Transverse colon (tissue), 4 donors: ENCODE data around the gene GSDMA. TPM values are rescaled to one million over a fixed set of nuclear protein-coding genes. Genes with fewer than 3 reads are reported as not detected.

Experiments
- DNase-seq: peaks from one replicate; pipeline ENCODE4 v3.0.0-alpha.2; 2019
- H3K27ac ChIP-seq, 4 donors: fragments of 200-600 bp; sonication (generic); 2 replicates each; pipeline ENCODE4 v1.5.1; 2016 to 2018; ENCODE audit warnings: inconsistent platforms in 4 of 4
- H3K27me3 ChIP-seq: fragments of 200-600 bp; sonication (generic); 2 replicates; pipeline ENCODE4 v1.5.1; 2017; ENCODE audit warnings: inconsistent platforms
- H3K36me3 ChIP-seq, 4 donors: fragments of 200-600 bp; sonication (generic); 2 replicates each; pipeline ENCODE4 v1.5.1; 2017 to 2019; ENCODE audit warnings: inconsistent platforms in 4 of 4
- H3K4me1 ChIP-seq, 4 donors: fragments of 200-600 bp; sonication (generic); 2 replicates each; pipeline ENCODE4 v1.5.1; 2017 to 2020; ENCODE audit warnings: inconsistent platforms in 4 of 4
- H3K4me3 ChIP-seq, 4 donors: fragments of 200-600 bp; sonication (generic); 1 replicate in 1 of 4; 2 replicates in 3 of 4; pipeline versions ENCODE4 v1.5.1 to v1.6.1; 2017 to 2019; ENCODE audit warnings: inconsistent platforms in 4 of 4
- H3K9me3 ChIP-seq, 2 donors: fragments of 200-600 bp; sonication (generic); 2 replicates each; pipeline ENCODE4 v1.5.1; 2017 to 2019; ENCODE audit warnings: inconsistent platforms in 2 of 2
- EP300 ChIP-seq: sonication (generic); formaldehyde crosslinking; IDR thresholded peaks from one replicate; pipeline ENCODE4 v1.6.1; 2017; ENCODE audit warnings: antibody characterized with exemption, low read depth
- POLR2A ChIP-seq: fragments of 450-650 bp; IDR thresholded peaks from one replicate; pipeline ENCODE4 v1.6.1; 2016; ENCODE audit warnings: antibody characterized with exemption, mild to moderate bottlenecking, moderate library complexity
- POLR2AphosphoS5 ChIP-seq, 3 donors: sonication (generic); formaldehyde crosslinking; IDR thresholded peaks; one replicate each; pipeline ENCODE4 v1.6.1; 2016; ENCODE audit warnings: antibody characterized with exemption in 3 of 3
- WGBS, 2 donors: methylation state at CpG; one replicate each; pipeline ENCODE4 v1.1.5; 2018; ENCODE audit warnings: low coverage in 1 of 2; 5-methylcytosine and 5-hydroxymethylcytosine counted together
- in situ Hi-C, 4 donors: fragments of 200-750 bp; cut with MboI; loops; one replicate each; pipeline versions ENCODE4 v1.15.0 to v1.15.1; 2017; ENCODE audit warnings: low sequenced_read_pairs in 3 of 4, low pct_ligation_motif_present in 1 of 4, low pct_unique_long_range_greater_than_20kb in 1 of 4
- intact Hi-C: fragments of 100-400 bp; cut with DNase I; formaldehyde crosslinking; loops from one replicate; pipeline ENCODE4 v1.15.1; 2023; ENCODE audit warnings: low total_unique reads
- total RNA-seq, 4 donors: library from RNA; depleted of rRNA; stranded (reverse); fragments of >200 nt; gene quantifications; one replicate each; pipeline ENCODE4 v1.1.0, GENCODE V29; 2016
- TF ChIP-seq, protein P1 (sequence below), 5 experiments: fragments of 200-600 bp in 3 of 5; fragments of 450-650 bp in 2 of 5; sonication (generic) in 3 of 5; IDR thresholded peaks; 1 replicate in 2 of 5; 2 replicates in 3 of 5; pipeline ENCODE4 v1.5.1; 2016 to 2017; ENCODE audit warnings: antibody characterized with exemption in 5 of 5, inconsistent platforms in 3 of 5, mild to moderate bottlenecking in 2 of 5, moderate library complexity in 1 of 5

GSDMA gene
- total RNA-seq, 4 donors from 2014 or later: 3.7 TPM; not detected in 3

GRCh38 chr17:39949028-39949427, 13.8 kb upstream of the GSDMA start:
- Histone ChIP-seq H3K9me3 (no peaks in the 10 kb centered on the region), H3K36me3 (no peaks in the 10 kb centered on the region), H3K27ac (no peak overlapping the region), H3K4me1 (peaks cover 0 to 14% (median 6%) of the 10 kb centered on the region in 4 donors), H3K27me3 (no peaks in the 10 kb centered on the region), H3K4me3 (no peak overlapping the region)
- no peak for DNase-seq
- intact Hi-C loops: no loop called here
- TF ChIP-seq, protein P1, sequence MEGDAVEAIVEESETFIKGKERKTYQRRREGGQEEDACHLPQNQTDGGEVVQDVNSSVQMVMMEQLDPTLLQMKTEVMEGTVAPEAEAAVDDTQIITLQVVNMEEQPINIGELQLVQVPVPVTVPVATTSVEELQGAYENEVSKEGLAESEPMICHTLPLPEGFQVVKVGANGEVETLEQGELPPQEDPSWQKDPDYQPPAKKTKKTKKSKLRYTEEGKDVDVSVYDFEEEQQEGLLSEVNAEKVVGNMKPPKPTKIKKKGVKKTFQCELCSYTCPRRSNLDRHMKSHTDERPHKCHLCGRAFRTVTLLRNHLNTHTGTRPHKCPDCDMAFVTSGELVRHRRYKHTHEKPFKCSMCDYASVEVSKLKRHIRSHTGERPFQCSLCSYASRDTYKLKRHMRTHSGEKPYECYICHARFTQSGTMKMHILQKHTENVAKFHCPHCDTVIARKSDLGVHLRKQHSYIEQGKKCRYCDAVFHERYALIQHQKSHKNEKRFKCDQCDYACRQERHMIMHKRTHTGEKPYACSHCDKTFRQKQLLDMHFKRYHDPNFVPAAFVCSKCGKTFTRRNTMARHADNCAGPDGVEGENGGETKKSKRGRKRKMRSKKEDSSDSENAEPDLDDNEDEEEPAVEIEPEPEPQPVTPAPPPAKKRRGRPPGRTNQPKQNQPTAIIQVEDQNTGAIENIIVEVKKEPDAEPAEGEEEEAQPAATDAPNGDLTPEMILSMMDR (IDR thresholded peaks at IDR 0.05): no peak
- TF ChIP-seq EP300: no peak
- no peak for TF ChIP-seq POLR2A
- TF ChIP-seq POLR2AphosphoS5 (IDR thresholded peaks at IDR 0.05): no peak
- WGBS, 2 donors: 38 to 47% methylated on average over 1 to 2 of the region's 2 CpGs
- in situ Hi-C loops: no loop called here

DNA sequence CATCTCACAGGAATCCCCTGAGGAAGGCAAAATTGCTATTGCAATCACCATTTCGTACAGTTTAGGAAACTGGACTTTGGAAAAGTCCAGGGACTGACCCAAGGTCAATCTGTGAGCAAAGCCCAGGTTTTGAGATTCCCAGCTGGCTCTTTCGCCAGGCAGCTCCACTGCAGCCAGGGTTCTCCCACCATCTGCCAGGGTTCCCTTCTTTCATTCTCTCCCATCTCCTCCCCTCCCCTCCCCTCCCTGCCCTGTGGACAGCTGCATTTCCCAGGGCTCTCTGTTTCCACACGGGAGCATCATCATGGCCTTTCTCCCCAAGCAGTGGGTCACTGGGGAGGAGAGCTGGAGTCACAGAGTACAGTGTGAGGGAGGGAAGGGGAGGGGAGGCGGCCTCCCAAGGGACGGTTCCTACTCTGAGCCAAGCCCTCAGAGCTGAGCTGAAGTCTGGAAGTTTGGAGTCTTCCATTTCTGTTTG, 11.9 kb upstream of the GSDMA start:
- in situ Hi-C loops (no loop called here), intact Hi-C loops (no loop called here)
- Histone ChIP-seq H3K27ac (no peak overlapping the region), H3K4me1 (peaks cover 0 to 14% (median 6%) of the 10 kb centered on the region in 4 donors), H3K9me3 (no peaks in the 10 kb centered on the region), H3K4me3 (no peak overlapping the region), H3K36me3 (no peaks in the 10 kb centered on the region), H3K27me3 (no peaks in the 10 kb centered on the region)
- no peak for DNase-seq
- WGBS, 2 donors: 65 to 80% methylated on average over 1 to 5 of the region's 5 CpGs
- TF ChIP-seq, protein P1 (IDR thresholded peaks at IDR 0.05): no peak

GRCh38 chr17:39951924-39952679, 10.7 kb upstream of the GSDMA start:
- in situ Hi-C loops: no loop called here
- H3K4me1 ChIP-seq: peaks cover 0 to 14% (median 6%) of the 10 kb centered on the region in 4 donors
- H3K27me3 ChIP-seq: no peaks in the 10 kb centered on the region
- H3K9me3 ChIP-seq: no peaks in the 10 kb centered on the region
- H3K36me3 ChIP-seq: no peaks in the 10 kb centered on the region
- intact Hi-C loops: no loop called here
- 0 to 58% methylated on average over 1 to 22 of the region's 22 CpGs for WGBS, 2 donors
- peak overlapping the region; percentile 32 to 48 (median 34) for H3K4me3 ChIP-seq
- DNase-seq: peak; percentile 29
- H3K27ac ChIP-seq: peak overlapping the region; percentile 53 to 80 (median 70)
- TF ChIP-seq EP300 (no peak), POLR2A (no peak), POLR2AphosphoS5 (IDR thresholded peaks at IDR 0.05) (no peak)
- TF ChIP-seq, protein P1 (IDR thresholded peaks at IDR 0.05): no peak

- Histone ChIP-seq H3K4me3 (peak overlapping the region; percentile 32 to 48 (median 34)), H3K27ac (peak overlapping the region; percentile 53 to 80 (median 76)), H3K27me3 (no peaks in the 10 kb centered on the region), H3K36me3 (no peaks in the 10 kb centered on the region), H3K4me1 (peaks cover 0 to 14% (median 6%) of the 10 kb centered on the region in 4 donors), H3K9me3 (no peaks in the 10 kb centered on the region)
- peak; percentile 99 for DNase-seq
- intact Hi-C loops: no loop called here
- TF ChIP-seq POLR2AphosphoS5 (IDR thresholded peaks at IDR 0.05) (peak in 2 of 3 donors; percentile 30 to 47), POLR2A (peak; percentile 51), EP300 (no peak)
- TF ChIP-seq, protein P1 (IDR thresholded peaks at IDR 0.05): no peak
- in situ Hi-C loops: no loop called here
- WGBS, 2 donors: 0 to 1% methylated on average over 1 to 32 of the region's 55 CpGs
Observed at GRCh38 chr17:39952680-39953470, 9.9 kb upstream of the GSDMA start.
